SK-N-SH (cell line): ENCODE measurements around the gene ANKRD49.

ENCODE experiments used
- EP300 ChIP-seq, 2 experiments: IDR thresholded peaks; 2 replicates each; pipeline versions ENCODE4 v1.4.0 to v1.6.1; 2012; ENCODE audit warnings: borderline replicate concordance in 1 of 2, low read depth in 1 of 2, low read length in 1 of 2
- MXI1 ChIP-seq: IDR thresholded peaks from 2 replicates; pipeline ENCODE4 v1.6.1; 2012; ENCODE audit warnings: mild to moderate bottlenecking, low read depth, low read length, improper control_type of control experiment
- NRF1 ChIP-seq: IDR thresholded peaks from 2 replicates; pipeline ENCODE4 v1.6.1; 2012; ENCODE audit warnings: low read depth, mild to moderate bottlenecking, low read length
- POLR2AphosphoS5 ChIP-seq: IDR thresholded peaks from 2 replicates; pipeline ENCODE4 v1.6.1; 2012; ENCODE audit warnings: low read depth, low read length
- RFX5 ChIP-seq: IDR thresholded peaks from 2 replicates; pipeline ENCODE4 v1.6.1; 2012; ENCODE audit warnings: mild to moderate bottlenecking, improper control_type of control experiment, low read length
- TF ChIP-seq, protein P1 (sequence below): IDR thresholded peaks from 2 replicates; pipeline ENCODE4 v1.4.0; 2012; ENCODE audit warnings: low read depth
- TF ChIP-seq, protein P2 (sequence below): fragments of 150-350 bp; IDR thresholded peaks from 2 replicates; pipeline ENCODE4 v1.6.1; 2017; ENCODE audit warnings: antibody characterized with exemption, low read length, low read depth, borderline replicate concordance
- TF ChIP-seq, protein P3 (sequence below): fragments of 200-600 bp; sonication (generic); IDR thresholded peaks from 2 replicates; pipeline ENCODE4 v1.6.1; 2017; ENCODE audit warnings: antibody characterized with exemption, mild to moderate bottlenecking, moderate library complexity

DNA sequence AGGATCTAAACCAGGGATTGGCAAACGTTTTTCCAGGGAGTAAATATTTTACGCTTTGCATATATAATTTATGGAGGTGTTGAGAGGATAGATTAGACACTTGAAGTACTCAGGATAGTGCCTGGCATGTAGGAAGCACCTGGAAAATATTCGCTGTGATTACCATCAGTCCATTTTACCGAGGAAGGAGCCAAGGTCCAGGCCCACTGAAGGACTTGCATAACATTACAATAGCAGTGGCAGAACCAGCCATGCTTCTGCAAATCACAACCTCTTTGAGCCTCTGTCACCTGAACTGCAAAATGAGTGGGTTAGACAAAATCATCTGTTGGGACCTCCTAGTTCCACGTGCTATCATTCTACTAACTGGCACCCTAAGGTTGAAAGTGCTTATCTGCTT, 55.4 kb downstream of the ANKRD49 start:
- TF ChIP-seq, protein P1, sequence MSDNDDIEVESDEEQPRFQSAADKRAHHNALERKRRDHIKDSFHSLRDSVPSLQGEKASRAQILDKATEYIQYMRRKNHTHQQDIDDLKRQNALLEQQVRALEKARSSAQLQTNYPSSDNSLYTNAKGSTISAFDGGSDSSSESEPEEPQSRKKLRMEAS, result no peak
- TF ChIP-seq, protein P2, sequence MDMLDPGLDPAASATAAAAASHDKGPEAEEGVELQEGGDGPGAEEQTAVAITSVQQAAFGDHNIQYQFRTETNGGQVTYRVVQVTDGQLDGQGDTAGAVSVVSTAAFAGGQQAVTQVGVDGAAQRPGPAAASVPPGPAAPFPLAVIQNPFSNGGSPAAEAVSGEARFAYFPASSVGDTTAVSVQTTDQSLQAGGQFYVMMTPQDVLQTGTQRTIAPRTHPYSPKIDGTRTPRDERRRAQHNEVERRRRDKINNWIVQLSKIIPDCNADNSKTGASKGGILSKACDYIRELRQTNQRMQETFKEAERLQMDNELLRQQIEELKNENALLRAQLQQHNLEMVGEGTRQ, result no peak
- TF ChIP-seq NRF1 (no peak), MXI1 (no peak), RFX5 (no peak), POLR2AphosphoS5 (no peak), EP300 (IDR thresholded peaks at IDR 0.05; ENCODE audit: borderline replicate concordance in 1 of 2, low read depth in 1 of 2, low read length in 1 of 2) (no peak)
- TF ChIP-seq, protein P3, sequence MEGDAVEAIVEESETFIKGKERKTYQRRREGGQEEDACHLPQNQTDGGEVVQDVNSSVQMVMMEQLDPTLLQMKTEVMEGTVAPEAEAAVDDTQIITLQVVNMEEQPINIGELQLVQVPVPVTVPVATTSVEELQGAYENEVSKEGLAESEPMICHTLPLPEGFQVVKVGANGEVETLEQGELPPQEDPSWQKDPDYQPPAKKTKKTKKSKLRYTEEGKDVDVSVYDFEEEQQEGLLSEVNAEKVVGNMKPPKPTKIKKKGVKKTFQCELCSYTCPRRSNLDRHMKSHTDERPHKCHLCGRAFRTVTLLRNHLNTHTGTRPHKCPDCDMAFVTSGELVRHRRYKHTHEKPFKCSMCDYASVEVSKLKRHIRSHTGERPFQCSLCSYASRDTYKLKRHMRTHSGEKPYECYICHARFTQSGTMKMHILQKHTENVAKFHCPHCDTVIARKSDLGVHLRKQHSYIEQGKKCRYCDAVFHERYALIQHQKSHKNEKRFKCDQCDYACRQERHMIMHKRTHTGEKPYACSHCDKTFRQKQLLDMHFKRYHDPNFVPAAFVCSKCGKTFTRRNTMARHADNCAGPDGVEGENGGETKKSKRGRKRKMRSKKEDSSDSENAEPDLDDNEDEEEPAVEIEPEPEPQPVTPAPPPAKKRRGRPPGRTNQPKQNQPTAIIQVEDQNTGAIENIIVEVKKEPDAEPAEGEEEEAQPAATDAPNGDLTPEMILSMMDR, result no peak
